ENCODE data around the gene DENND6B. TPM values are rescaled to one million over a fixed set of nuclear protein-coding genes. Genes with fewer than 3 reads are reported as not detected.

DENND6B gene
- total RNA-seq, 1 experiment from 2014 or later: 11.0 TPM

- peak overlapping the region; percentile 97 for H3K4me2 ChIP-seq (ENCODE audit: low read length)
- intact Hi-C loops (cut with micrococcal nuclease): no loop called here
- H3K9ac ChIP-seq (ENCODE audit: low read length): peak overlapping the region; percentile 57
- H3K9me2 ChIP-seq (ENCODE audit: insufficient read depth): no peaks in the 10 kb centered on the region
- RAD21 ChIA-PET (ENCODE audit: low non-redundant PET in 1 of 2, low total read pairs in 2 of 2, uncharacterized antibody in 2 of 2, unreplicated experiment in 2 of 2): no interaction called here
- no peak overlapping the region for H2AFZ ChIP-seq (ENCODE audit: low read depth, low read length, poor library complexity, severe bottlenecking)
- peak overlapping the region; percentile 55 to 65 for H3K4me3 ChIP-seq (replicated peaks in 1 of 2; ENCODE audit: low read depth in 1 of 2, low read length in 2 of 2)
- CTCF ChIA-PET: interaction anchor here (1.6 kb wide), 1 partner anchor 20 kb away, joined by 4 read pairs; the partner anchor contains the start of gene HDAC10
- H3K4me1 ChIP-seq (ENCODE audit: control insufficient read depth in 1 of 2, insufficient read depth in 2 of 2, low read length in 2 of 2): peaks cover 27 to 53% of the 10 kb centered on the region in 2 experiments
- peaks cover 0 to 1% of the 10 kb centered on the region in 2 experiments; a peak in 1 of 4 replicates for H3K9me3 ChIP-seq (ENCODE audit: control insufficient read depth in 1 of 2, insufficient read depth in 1 of 2, low read depth in 1 of 2, low read length in 2 of 2)
- peak; percentile 36 for ATAC-seq
- no TSS peak for BruUV-seq (replicated peaks)
- no peaks in the 10 kb centered on the region for H3K27me3 ChIP-seq (ENCODE audit: insufficient read depth, low read length)
- peak overlapping the region; percentile 49 for H3K27ac ChIP-seq (ENCODE audit: low read depth, low read length)
- POLR2A ChIA-PET: interaction anchor here (0.6 to 2.3 kb wide), 2 partner anchors 8 to 20 kb away, joined by 4 to 7 read pairs; partner anchors contain the start of gene HDAC10
- H3K36me3 ChIP-seq (ENCODE audit: control insufficient read depth in 1 of 2, insufficient read depth in 2 of 2, low read length in 2 of 2): peaks cover 0 to 10% of the 10 kb centered on the region in 2 experiments; a peak in 3 of 4 replicates
- H3K79me2 ChIP-seq (ENCODE audit: insufficient read depth, low read length): no peaks in the 10 kb centered on the region; the same call in 1 of the 2 replicates
- H4K20me1 ChIP-seq (ENCODE audit: insufficient read depth): no peaks in the 10 kb centered on the region
- no peak for DNase-seq (ENCODE audit: low read depth, low spot score)
- TF ChIP-seq EZH2phosphoT487 (IDR thresholded peaks at IDR 0.05; ENCODE audit: borderline replicate concordance) (no peak), ZNF274 (IDR thresholded peaks at IDR 0.05; ENCODE audit: low read depth, low read length) (no peak), FOSL1 (IDR thresholded peaks at IDR 0.05; ENCODE audit: low read depth) (no peak), SP1 (IDR thresholded peaks at IDR 0.05; ENCODE audit: low read depth) (no peak), RAD21 (IDR thresholded peaks at IDR 0.05; ENCODE audit: low read depth) (no peak), CBX3 (IDR thresholded peaks at IDR 0.05; ENCODE audit: low read depth) (no peak), POLR2A (IDR thresholded peaks at IDR 0.05; ENCODE audit: borderline replicate concordance, extremely low read depth, insufficient read depth, insufficient read length) (no peak), SRF (IDR thresholded peaks at IDR 0.05; ENCODE audit: low read depth) (no peak), CTCF (IDR thresholded peaks at IDR 0.05 in 2 of 3, conservative IDR thresholded peaks at IDR 0.05 in 1 of 3; ENCODE audit: borderline replicate concordance in 1 of 3, insufficient read depth in 1 of 3, low read depth in 2 of 3, low read length in 2 of 3) (no peak), POLR2AphosphoS5 (IDR thresholded peaks at IDR 0.05; ENCODE audit: low read depth, low read length) (no peak), ATF3 (IDR thresholded peaks at IDR 0.05) (no peak), ZBTB33 (IDR thresholded peaks at IDR 0.05; ENCODE audit: extremely low read depth, insufficient replicate concordance, low read length) (no peak), CEBPB (IDR thresholded peaks at IDR 0.05; ENCODE audit: low read depth) (no peak), YY1 (IDR thresholded peaks at IDR 0.05; ENCODE audit: extremely low read depth, insufficient replicate concordance, low read depth, low read length) (no peak), ZFX (IDR thresholded peaks at IDR 0.05) (no peak), REST (IDR thresholded peaks at IDR 0.05; ENCODE audit: low read depth) (peak; percentile 94), TCF7L2 (IDR thresholded peaks at IDR 0.05; ENCODE audit: borderline replicate concordance, extremely low read depth, insufficient read depth, insufficient read length) (no peak), MAX (IDR thresholded peaks at IDR 0.05) (peak; percentile 33; the same call in 1 of the 2 replicates), JUND (IDR thresholded peaks at IDR 0.05) (no peak)
These were observed 56.0 kb downstream of the DENND6B start for GRCh38 chr22:50270666-50271394.
